Measurements from ENCODE around the gene MYLIP.

MYLIP gene

GRCh38 chr6:16128759-16129622 lies at the start of gene MYLIP:
Gene MYLIP, plus strand, starts transcription at chr6:16129086. Its CDS starts 237 bp downstream, at chr6:16129323.
- DNase-seq (ENCODE audit: low read depth in 2 of 2), result peak; percentile 94 to 97

GRCh38 chr6:16079354-16079753 lies 49.5 kb upstream of the MYLIP start:
- DNase-seq (ENCODE audit: low read depth in 2 of 2), result no peak

GRCh38 chr6:16080204-16080603 lies 48.7 kb upstream of the MYLIP start:
- no peak for DNase-seq (ENCODE audit: low read depth in 2 of 2)

DNA sequence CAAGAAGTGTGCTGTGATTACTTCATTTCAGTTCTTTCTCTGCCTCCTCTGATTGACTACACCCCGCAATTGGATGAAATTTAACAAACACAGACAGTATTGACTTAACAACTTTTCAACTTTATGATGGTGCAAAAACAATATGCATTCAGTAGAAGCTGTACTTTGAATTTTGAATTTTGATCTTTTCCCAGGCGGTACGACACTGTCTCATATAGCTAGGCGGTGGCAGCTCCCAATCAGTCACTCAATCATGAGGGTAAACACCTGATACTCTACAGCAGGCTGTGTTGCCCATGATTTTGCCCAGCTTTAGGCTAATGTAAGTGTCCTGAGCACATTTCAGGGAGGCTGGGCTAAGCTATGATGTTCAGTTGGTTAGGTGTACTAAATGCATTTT lies 47.6 kb upstream of the MYLIP start:
- DNase-seq (ENCODE audit: low read depth in 2 of 2), result no peak

DNA sequence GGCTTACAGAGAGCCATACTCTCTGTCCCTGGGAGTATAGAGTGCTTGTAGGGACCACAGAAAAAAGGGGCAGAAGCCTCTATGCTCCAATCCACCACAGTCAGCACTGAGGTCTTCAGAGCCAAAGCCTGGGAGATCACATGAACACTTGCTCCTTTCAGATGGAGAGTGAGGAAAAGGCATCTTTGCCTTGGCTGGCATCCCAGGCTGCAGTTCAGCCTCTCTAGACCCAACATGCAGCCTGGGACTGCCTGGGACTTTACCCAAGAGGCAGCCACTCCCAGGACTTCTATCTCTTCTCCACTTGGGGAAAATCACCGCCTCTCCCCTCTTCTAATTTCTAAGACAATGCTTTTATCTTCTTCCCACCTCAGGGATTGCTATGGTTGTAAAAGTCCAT lies 46.5 kb upstream of the MYLIP start:
- DNase-seq (ENCODE audit: low read depth in 2 of 2), result no peak

DNA sequence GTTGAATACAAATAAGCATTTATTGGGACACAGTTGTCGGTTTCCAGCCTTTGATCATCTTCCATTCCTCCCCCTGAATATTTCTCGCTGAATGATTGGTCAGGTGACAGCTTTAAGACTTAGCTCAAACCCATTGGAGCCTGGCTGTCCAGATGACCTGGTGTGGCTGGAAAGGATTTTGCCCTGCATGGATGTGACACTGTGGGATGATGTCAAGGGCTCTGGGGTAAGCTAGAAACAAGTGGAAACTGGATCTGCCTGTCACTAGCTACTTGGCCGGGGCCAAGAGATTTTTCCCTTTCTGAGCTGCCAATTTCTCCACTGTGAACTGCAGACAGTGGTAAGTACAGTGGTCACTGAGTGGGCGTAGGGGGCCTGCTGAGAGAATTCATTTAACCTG lies 41.9 kb upstream of the MYLIP start:
- DNase-seq (ENCODE audit: low read depth in 2 of 2), result no peak

DNA sequence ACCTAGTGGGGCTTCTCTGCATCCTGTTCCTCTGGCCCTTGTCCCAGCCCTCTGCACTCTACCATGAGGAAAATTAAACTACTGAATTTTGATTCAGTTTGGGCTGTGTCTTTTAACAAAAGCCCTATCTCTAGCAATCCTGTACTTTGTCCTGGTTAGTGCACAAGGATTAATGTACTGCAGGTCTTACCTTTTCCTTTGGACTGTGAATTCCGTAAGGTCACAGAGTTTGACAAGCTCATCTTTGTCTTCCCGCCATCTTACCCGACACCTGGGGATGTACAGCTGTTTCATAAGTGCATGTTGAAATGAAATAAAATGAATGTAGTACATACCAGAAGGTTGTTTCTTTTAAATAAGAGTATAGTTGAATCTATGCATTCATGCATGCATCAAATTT lies 41.5 kb upstream of the MYLIP start:
- no peak for DNase-seq (ENCODE audit: low read depth in 2 of 2)

- no peak for DNase-seq (ENCODE audit: low read depth in 2 of 2)
Measured at GRCh38 chr6:16088409-16088808, 40.5 kb upstream of the MYLIP start.

DNA sequence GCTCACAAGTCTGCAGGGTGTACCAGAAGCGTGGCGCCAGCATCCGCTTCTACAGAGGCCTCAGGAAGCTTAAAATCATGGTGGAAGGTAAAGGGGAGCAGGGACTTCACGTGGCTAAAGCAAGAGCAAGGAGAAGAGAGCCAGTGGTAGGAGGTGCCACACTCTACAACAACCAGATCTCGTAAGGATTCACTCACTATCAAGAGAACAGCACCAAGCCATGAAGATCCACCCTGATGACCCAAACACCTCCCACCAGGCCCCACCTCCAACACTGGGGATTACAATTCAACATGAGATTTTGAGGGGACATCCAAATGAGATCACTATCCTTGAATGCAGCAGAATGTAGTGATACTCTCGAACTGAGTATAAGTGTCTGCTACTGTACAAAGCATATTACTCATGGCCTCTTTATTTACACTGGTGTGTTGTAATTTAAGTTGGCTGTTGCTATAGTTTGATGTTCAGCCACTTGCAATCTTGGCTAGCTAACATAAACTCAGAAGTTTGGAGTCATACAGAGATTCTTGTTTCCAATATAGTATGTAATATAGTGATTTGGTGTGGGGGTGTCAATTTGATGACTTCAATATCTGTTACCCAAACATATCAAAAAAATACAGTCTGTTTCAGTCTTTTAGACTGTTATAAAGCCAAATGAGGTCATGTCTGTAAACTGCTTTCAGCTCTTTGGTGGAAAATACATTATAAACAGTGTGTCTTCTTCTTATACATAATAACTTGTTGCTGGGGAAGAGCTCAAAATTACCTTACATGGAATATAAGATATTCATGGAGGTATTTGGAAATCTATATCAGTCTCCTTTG lies 39.4 kb upstream of the MYLIP start:
- DNase-seq (ENCODE audit: low read depth in 2 of 2), result no peak

- DNase-seq (ENCODE audit: low read depth in 2 of 2), result no peak
Measured at GRCh38 chr6:16090452-16090851, 38.4 kb upstream of the MYLIP start.

DNA sequence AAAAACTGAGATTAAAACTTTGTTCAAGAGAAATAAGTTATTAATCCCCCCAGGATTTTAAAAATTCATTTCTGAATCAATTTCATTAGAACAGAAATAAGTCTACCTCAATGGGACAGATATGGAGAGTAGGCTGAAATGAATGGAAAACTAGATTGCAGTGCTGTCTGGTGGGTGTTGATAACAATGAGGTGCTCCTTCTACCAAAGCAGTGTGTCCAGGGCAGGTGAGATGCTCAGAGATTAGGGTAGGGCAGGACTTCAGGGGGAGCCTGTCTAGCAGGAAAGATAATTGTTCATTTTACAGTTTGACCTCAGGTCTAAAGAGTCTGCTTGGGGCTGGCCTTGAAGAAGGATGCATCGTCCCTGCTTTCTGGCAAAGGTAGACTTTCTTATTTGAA lies 38.0 kb upstream of the MYLIP start:
- no peak for DNase-seq (ENCODE audit: low read depth in 2 of 2)

DNA sequence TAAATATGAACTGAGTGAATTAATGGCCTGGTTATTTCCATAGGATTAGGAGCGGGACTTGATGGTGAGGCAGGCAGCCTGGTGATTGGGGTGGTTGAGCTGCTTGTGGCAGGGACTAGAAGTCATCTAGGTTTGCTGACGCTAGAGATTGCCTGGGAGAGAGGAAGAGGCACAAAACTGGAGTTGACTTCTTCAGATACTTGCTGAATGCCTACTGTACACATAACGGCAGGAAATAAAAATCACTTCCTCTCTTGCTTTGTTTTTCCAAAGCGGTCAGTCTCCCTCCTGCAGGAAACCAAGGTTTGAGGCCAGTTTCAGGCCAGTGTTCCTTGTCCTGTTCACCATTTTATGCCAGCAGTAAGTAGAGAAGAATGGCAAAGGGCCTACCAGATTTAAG lies 36.7 kb upstream of the MYLIP start:
- DNase-seq (ENCODE audit: low read depth in 2 of 2), result no peak

DNA sequence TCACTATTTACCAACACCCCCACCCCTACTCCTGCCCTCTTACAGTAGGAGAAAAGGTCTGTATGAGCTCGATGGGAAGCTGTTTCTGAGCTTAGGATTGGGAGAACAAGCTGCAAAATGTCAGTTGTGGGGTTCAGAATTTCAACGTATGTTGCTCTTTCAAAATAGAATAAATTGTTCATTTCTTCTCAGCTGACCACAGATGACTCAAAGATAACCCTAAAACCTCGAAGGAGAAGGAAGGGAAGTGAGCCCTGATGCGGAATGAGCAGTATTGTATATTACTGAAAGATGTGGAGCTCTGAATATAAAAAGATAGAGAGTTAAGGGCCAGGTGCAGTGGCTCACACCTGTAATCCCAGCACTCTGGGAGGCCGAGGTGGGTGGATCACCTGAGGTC lies 35.9 kb upstream of the MYLIP start:
- no peak for DNase-seq (ENCODE audit: low read depth in 2 of 2)

DNA sequence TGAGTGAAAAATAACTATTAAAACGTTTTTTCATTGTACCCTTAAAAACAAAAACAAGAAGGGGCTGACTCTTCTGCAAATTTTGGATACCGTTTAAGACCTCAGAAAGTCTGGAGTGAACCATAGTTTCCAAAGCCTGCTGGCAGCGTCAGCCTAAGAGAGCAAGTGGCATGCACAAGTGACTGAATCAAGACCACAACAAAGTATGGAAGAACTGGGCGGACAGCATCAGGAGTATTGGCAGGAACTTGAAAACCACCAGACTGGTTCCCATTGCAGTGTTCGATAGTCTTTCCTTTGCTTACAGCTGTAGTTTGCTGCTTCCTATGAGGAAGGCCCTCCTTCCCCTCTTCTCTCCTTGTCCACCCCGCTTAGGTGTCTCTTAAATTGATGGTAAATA lies 33.7 kb upstream of the MYLIP start:
- DNase-seq (ENCODE audit: low read depth in 2 of 2), result no peak

DNA sequence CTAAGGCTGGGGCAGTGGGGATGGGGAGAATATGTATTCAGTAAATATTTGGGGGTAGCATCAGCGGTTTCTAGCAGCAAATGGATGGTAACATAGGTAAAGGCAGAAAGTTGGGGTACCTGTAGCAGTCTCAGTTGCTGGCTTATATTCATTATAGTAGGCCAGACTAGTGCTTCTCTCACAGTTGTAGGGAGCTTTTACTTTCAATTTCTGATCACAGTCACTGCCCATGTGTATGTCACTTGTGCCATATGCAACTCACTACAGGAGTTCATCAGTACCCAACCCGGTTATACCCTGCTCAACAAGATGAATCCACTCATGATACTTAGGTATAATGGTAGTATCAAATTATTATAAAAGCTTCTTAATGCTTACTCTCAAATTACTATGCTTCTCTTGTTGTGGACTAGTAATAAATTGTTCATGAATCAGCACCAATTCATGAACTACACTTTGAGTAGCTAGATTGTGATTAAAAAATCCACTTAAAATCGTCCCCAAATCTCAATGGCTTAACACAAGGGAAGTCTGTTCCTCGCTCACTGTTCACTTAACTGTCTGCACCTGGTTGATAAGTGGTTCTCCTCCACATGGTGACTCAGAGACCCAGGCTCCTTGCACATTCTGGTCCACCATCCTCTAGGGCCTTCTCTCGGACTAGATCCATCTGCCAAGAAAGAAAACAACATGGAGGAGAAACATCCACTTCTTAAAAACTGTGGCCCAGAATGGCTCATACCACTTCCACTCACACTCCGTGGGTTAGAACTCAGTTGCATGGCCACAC lies 31.3 kb upstream of the MYLIP start:
- no peak for DNase-seq (ENCODE audit: low read depth in 2 of 2)

DNA sequence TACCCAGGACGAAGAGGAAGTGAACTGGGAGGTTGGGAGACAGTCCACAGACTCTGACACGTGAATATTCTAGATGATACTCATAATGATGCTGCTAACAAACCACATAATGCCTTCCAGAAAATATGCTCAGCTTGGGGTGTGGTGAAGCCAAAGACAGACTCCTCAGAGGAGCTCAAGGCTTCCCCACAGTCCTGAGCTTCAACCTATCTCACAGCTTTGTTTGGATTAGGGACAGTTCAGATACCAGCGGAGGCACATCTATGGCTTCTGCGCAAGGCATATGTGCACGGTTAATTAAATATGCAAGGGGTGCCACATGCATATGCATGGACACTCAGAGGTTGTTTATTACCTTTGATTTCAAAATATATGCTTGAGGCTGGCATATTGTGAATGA lies 30.7 kb upstream of the MYLIP start:
- DNase-seq (ENCODE audit: low read depth in 2 of 2), result no peak

DNA sequence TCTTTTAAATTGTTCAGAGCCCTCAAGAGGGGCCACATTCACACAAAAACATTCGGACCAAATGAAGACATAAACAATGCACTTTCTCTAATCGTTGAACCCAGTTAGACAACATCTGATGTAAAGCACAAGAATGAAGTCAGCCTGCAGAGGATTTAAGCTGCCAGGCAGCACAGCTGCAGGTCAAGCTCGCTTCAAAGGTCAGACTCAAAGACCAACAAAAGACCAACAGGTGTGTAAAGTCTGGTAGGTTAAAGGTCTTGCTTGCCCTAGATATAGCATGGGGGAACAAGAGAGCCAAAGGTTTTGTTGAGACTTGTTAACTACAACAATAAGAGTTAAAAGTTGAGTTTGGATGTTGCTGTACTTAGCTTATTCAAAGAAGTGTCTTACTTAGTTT lies 26.7 kb upstream of the MYLIP start:
- DNase-seq (ENCODE audit: low read depth in 2 of 2), result no peak

DNA sequence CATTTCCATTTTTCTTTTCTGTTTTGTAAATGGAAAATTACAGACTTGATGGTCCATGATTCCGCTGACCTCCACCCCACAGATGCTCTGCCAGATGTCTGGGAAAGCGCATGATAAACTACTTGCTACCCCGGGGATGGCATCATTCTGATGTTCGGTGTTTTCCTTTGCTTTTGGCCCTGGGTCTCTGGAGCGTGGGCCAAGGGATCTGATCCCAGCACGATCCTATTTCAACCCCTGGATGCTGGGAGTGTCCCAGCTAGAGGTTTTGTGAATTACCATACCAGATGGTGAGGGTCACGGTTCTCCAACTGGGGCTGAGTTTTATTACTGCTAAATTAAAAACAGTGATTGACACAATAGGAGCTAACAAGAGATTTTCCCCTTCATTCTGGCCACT lies 25.2 kb upstream of the MYLIP start:
- no peak for DNase-seq (ENCODE audit: low read depth in 2 of 2)

GRCh38 chr6:16104624-16105433 lies 24.1 kb upstream of the MYLIP start:
- no peak for DNase-seq (ENCODE audit: low read depth in 2 of 2)

- no peak for DNase-seq (ENCODE audit: low read depth in 2 of 2)
Measured at GRCh38 chr6:16105854-16106253, 23.0 kb upstream of the MYLIP start.

GRCh38 chr6:16106991-16107787 lies 21.7 kb upstream of the MYLIP start:
- DNase-seq (ENCODE audit: low read depth in 2 of 2), result no peak

Data from stimulated activated CD8-positive, alpha-beta memory T cell treated with anti-CD3 and anti-CD28 coated beads, Interleukin-7, amount 100 ng/mL, for 4 hours (primary cell).